NCI-H1105 (cell line): ENCODE data around the gene LCLAT1.
"Not testable (repeated sequence)": the region's sequence is repeated elsewhere in the genome, so short reads cannot be mapped to it uniquely, and the experiment has no call there.

Experiments
- DNase-seq: peaks from one replicate; lab custom pipeline; 2025; lab: John Stamatoyannopoulos, UW

LCLAT1 gene

GRCh38 chr2:30488012-30488659 is 41.1 kb downstream of the LCLAT1 start:
- DNase-seq: no peak

- no peak for DNase-seq
Observed at GRCh38 chr2:30491225-30491624, 44.2 kb downstream of the LCLAT1 start.

- no peak for DNase-seq
Observed at GRCh38 chr2:30492185-30492584, 45.1 kb downstream of the LCLAT1 start.

- no peak for DNase-seq
Observed at GRCh38 chr2:30492619-30493018, 45.6 kb downstream of the LCLAT1 start.

- DNase-seq: no peak
Observed at GRCh38 chr2:30493440-30493839, 46.4 kb downstream of the LCLAT1 start.

GRCh38 chr2:30495896-30496295 is 48.9 kb downstream of the LCLAT1 start:
- DNase-seq: not testable (repeated sequence)

- no peak for DNase-seq
Observed at GRCh38 chr2:30499681-30500080, 52.6 kb downstream of the LCLAT1 start.

GRCh38 chr2:30500699-30501098 is 53.7 kb downstream of the LCLAT1 start:
- no peak for DNase-seq

GRCh38 chr2:30502310-30502709 is 55.3 kb downstream of the LCLAT1 start:
- DNase-seq: no peak

GRCh38 chr2:30503007-30503694 is 56.1 kb downstream of the LCLAT1 start:
- DNase-seq: no peak

- no peak for DNase-seq
Observed at GRCh38 chr2:30503695-30504052, 56.6 kb downstream of the LCLAT1 start.

- DNase-seq: no peak
Observed at GRCh38 chr2:30504731-30505130, 57.7 kb downstream of the LCLAT1 start.

- no peak for DNase-seq
Observed at GRCh38 chr2:30505500-30506180, 58.6 kb downstream of the LCLAT1 start.

- not testable (repeated sequence) for DNase-seq
Observed at GRCh38 chr2:30507460-30507859, 60.4 kb downstream of the LCLAT1 start.

- DNase-seq: no peak
Observed at GRCh38 chr2:30509716-30510115, 62.7 kb downstream of the LCLAT1 start.

GRCh38 chr2:30510409-30510808 is 63.4 kb downstream of the LCLAT1 start:
- DNase-seq: no peak

- peak; percentile 83 for DNase-seq
Observed at GRCh38 chr2:30511122-30512083, 64.4 kb downstream of the LCLAT1 start.

- no peak for DNase-seq
Observed at GRCh38 chr2:30512243-30512886, 65.3 kb downstream of the LCLAT1 start.

GRCh38 chr2:30513649-30514048 is 66.6 kb downstream of the LCLAT1 start:
- not testable (repeated sequence) for DNase-seq

GRCh38 chr2:30514134-30514847 is 67.2 kb downstream of the LCLAT1 start:
- DNase-seq: no peak
